NT2/D1 (cell line): ENCODE results near the gene OR2T6.
"Not testable (repeated sequence)": the region's sequence is repeated elsewhere in the genome, so short reads cannot be mapped to it uniquely, and the experiment has no call there.

Experiments
- DNase-seq: peaks from one replicate; pipeline ENCODE4 v3.0.0-alpha.2; 2011; ENCODE audit warnings: low read depth, low spot score
- H3K27me3 ChIP-seq: 2 replicates; pipeline ENCODE4 v1.6.0; 2011; ENCODE audit warnings: mild to moderate bottlenecking; ENCODE audit not compliant: insufficient read length, insufficient read depth
- H3K36me3 ChIP-seq: 2 replicates; pipeline ENCODE4 v1.6.1; 2011; ENCODE audit warnings: mild to moderate bottlenecking, low read length, mixed read lengths; ENCODE audit not compliant: insufficient read depth, insufficient read length
- H3K4me1 ChIP-seq: 2 replicates; pipeline ENCODE4 v1.5.1; 2011; ENCODE audit not compliant: insufficient read depth, insufficient read length
- H3K4me3 ChIP-seq: 2 replicates; pipeline ENCODE4 v1.5.1; 2011; ENCODE audit warnings: low read depth; ENCODE audit not compliant: insufficient read length
- H3K9ac ChIP-seq: 2 replicates; pipeline ENCODE4 v1.6.0; 2011; ENCODE audit warnings: low read depth; ENCODE audit not compliant: insufficient read length
- H3K9me3 ChIP-seq: 2 replicates; pipeline ENCODE4 v1.5.1; 2011; ENCODE audit warnings: mild to moderate bottlenecking, low read length; ENCODE audit not compliant: insufficient read depth

The OR2T6 gene

GRCh38 chr1:248436303-248436702 is 60.8 kb downstream of the OR2T6 start:
- H3K9ac ChIP-seq, DNase-seq: not testable (repeated sequence)

GRCh38 chr1:248438668-248439067 is 63.1 kb downstream of the OR2T6 start:
- H3K4me3 ChIP-seq, DNase-seq, H3K9me3 ChIP-seq, H3K9ac ChIP-seq, H3K27me3 ChIP-seq, H3K36me3 ChIP-seq, H3K4me1 ChIP-seq: not testable (repeated sequence)

More at GRCh38 chr1:248436303-248436702, 60.8 kb downstream of the OR2T6 start:
- H3K4me3 ChIP-seq, H3K27me3 ChIP-seq, H3K9me3 ChIP-seq, H3K36me3 ChIP-seq, H3K4me1 ChIP-seq: not testable (repeated sequence)

DNA sequence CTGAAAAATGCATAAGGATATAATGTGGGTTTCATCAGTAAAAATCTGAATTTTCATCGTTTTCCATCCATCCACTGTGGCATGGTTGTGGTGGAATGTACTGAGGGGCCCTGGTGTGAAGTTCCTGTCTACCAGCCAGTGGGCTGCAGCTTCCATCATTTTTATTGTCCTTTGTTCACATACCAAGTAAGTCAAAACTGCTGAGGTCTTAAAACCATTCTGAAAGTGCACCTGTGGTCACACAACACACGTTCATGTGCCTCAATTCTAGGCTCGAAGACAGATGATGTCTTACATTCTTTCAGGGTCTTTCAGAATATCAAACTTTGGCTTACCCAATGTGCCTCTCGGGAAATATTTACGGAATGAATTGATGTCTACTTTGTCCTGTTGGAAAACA is 63.7 kb downstream of the OR2T6 start:
- not testable (repeated sequence) for H3K4me3 ChIP-seq, H3K9me3 ChIP-seq, H3K9ac ChIP-seq

More for the DNA sequence above, 63.7 kb downstream of the OR2T6 start:
- not testable (repeated sequence) for H3K36me3 ChIP-seq, H3K4me1 ChIP-seq, DNase-seq, H3K27me3 ChIP-seq
